Measurements from ENCODE around the gene ATMIN. TPM values are rescaled to one million over a fixed set of nuclear protein-coding genes. Genes with fewer than 3 reads are reported as not detected.

The ATMIN gene
- polyA plus RNA-seq, 1 donor = 31.3 TPM

GRCh38 chr16:80993834-80994233, 41.8 kb upstream of the ATMIN start:
- no peaks in the 10 kb centered on the region for H3K27me3 ChIP-seq (ENCODE audit: control insufficient read depth, insufficient read depth, low read length)
- no peak overlapping the region for H3K4me3 ChIP-seq (ENCODE audit: low read length)
- H3K36me3 ChIP-seq (ENCODE audit: control insufficient read depth, insufficient read depth, low read length) = peaks cover 2% of the 10 kb centered on the region
- DNase-seq = no peak
- no peak overlapping the region for H3K27ac ChIP-seq (ENCODE audit: low read length)
- H3K9me3 ChIP-seq (ENCODE audit: control insufficient read depth, low read depth, low read length) = no peaks in the 10 kb centered on the region
- peaks cover 3% of the 10 kb centered on the region for H3K4me1 ChIP-seq (ENCODE audit: control insufficient read depth, insufficient read depth, low read length)

GRCh38 chr16:80994451-80994850, 41.2 kb upstream of the ATMIN start:
- no peak for DNase-seq
- H3K27me3 ChIP-seq (ENCODE audit: control insufficient read depth, insufficient read depth, low read length) = no peaks in the 10 kb centered on the region
- peaks cover 2% of the 10 kb centered on the region for H3K36me3 ChIP-seq (ENCODE audit: control insufficient read depth, insufficient read depth, low read length)
- H3K4me3 ChIP-seq (ENCODE audit: low read length) = no peak overlapping the region
- H3K27ac ChIP-seq (ENCODE audit: low read length) = no peak overlapping the region
- peaks cover 3% of the 10 kb centered on the region for H3K4me1 ChIP-seq (ENCODE audit: control insufficient read depth, insufficient read depth, low read length)
- H3K9me3 ChIP-seq (ENCODE audit: control insufficient read depth, low read depth, low read length) = no peaks in the 10 kb centered on the region

GRCh38 chr16:80996688-80997138, 38.9 kb upstream of the ATMIN start:
- DNase-seq = no peak
- Histone ChIP-seq H3K27me3 (ENCODE audit: control insufficient read depth, insufficient read depth, low read length) (no peaks in the 10 kb centered on the region), H3K9me3 (ENCODE audit: control insufficient read depth, low read depth, low read length) (no peaks in the 10 kb centered on the region), H3K27ac (ENCODE audit: low read length) (peak overlapping the region; percentile 83), H3K4me3 (ENCODE audit: low read length) (peak overlapping the region; percentile 37), H3K4me1 (ENCODE audit: control insufficient read depth, insufficient read depth, low read length) (peaks cover 3% of the 10 kb centered on the region), H3K36me3 (ENCODE audit: control insufficient read depth, insufficient read depth, low read length) (no peaks in the 10 kb centered on the region)
- WGBS (ENCODE audit: insufficient coverage, low lambda C conversion rate) = 14% methylated on average over 3 of the region's 4 CpGs

- peak overlapping the region; percentile 37 for H3K4me3 ChIP-seq (ENCODE audit: low read length)
- H3K27me3 ChIP-seq (ENCODE audit: control insufficient read depth, insufficient read depth, low read length) = no peaks in the 10 kb centered on the region
- WGBS (ENCODE audit: insufficient coverage, low lambda C conversion rate) = 22% methylated on average over 7 of the region's 9 CpGs
- peak overlapping the region; percentile 83 for H3K27ac ChIP-seq (ENCODE audit: low read length)
- peaks cover 3% of the 10 kb centered on the region for H3K4me1 ChIP-seq (ENCODE audit: control insufficient read depth, insufficient read depth, low read length)
- H3K9me3 ChIP-seq (ENCODE audit: control insufficient read depth, low read depth, low read length) = no peaks in the 10 kb centered on the region
- no peaks in the 10 kb centered on the region for H3K36me3 ChIP-seq (ENCODE audit: control insufficient read depth, insufficient read depth, low read length)
- peak; percentile 54 to 88 for DNase-seq
Measured at GRCh38 chr16:80997139-80997798, 38.4 kb upstream of the ATMIN start.

- peak overlapping the region; percentile 83 for H3K27ac ChIP-seq (ENCODE audit: low read length)
Measured at GRCh38 chr16:80997964-80998620, 37.5 kb upstream of the ATMIN start.

GRCh38 chr16:81000873-81001272, 34.8 kb upstream of the ATMIN start:
- no peaks in the 10 kb centered on the region for H3K9me3 ChIP-seq (ENCODE audit: control insufficient read depth, low read depth, low read length)
- H3K27me3 ChIP-seq (ENCODE audit: control insufficient read depth, insufficient read depth, low read length) = no peaks in the 10 kb centered on the region
- no peak overlapping the region for H3K27ac ChIP-seq (ENCODE audit: low read length)
- H3K36me3 ChIP-seq (ENCODE audit: control insufficient read depth, insufficient read depth, low read length) = no peaks in the 10 kb centered on the region
- no CpG with 5 or more reads among the region's 3 CpGs for WGBS (ENCODE audit: insufficient coverage, low lambda C conversion rate)
- no peak overlapping the region for H3K4me3 ChIP-seq (ENCODE audit: low read length)
- no peak for DNase-seq
- H3K4me1 ChIP-seq (ENCODE audit: control insufficient read depth, insufficient read depth, low read length) = peaks cover 17% of the 10 kb centered on the region

More at GRCh38 chr16:80997964-80998620, 37.5 kb upstream of the ATMIN start:
- H3K27me3 ChIP-seq (ENCODE audit: control insufficient read depth, insufficient read depth, low read length) = no peaks in the 10 kb centered on the region
- 100% methylated on average over 2 of the region's 7 CpGs for WGBS (ENCODE audit: insufficient coverage, low lambda C conversion rate)
- no peaks in the 10 kb centered on the region for H3K36me3 ChIP-seq (ENCODE audit: control insufficient read depth, insufficient read depth, low read length)
- no peak overlapping the region for H3K4me3 ChIP-seq (ENCODE audit: low read length)
- no peaks in the 10 kb centered on the region for H3K9me3 ChIP-seq (ENCODE audit: control insufficient read depth, low read depth, low read length)
- DNase-seq = no peak
- H3K4me1 ChIP-seq (ENCODE audit: control insufficient read depth, insufficient read depth, low read length) = peaks cover 3% of the 10 kb centered on the region

GRCh38 chr16:81001330-81001729, 34.3 kb upstream of the ATMIN start:
- peak in 1 of 2 donors; percentile 42 for DNase-seq
- Histone ChIP-seq H3K36me3 (ENCODE audit: control insufficient read depth, insufficient read depth, low read length) (no peaks in the 10 kb centered on the region), H3K27me3 (ENCODE audit: control insufficient read depth, insufficient read depth, low read length) (no peaks in the 10 kb centered on the region), H3K4me3 (ENCODE audit: low read length) (no peak overlapping the region), H3K27ac (ENCODE audit: low read length) (no peak overlapping the region), H3K9me3 (ENCODE audit: control insufficient read depth, low read depth, low read length) (no peaks in the 10 kb centered on the region), H3K4me1 (ENCODE audit: control insufficient read depth, insufficient read depth, low read length) (peaks cover 17% of the 10 kb centered on the region)
- WGBS (ENCODE audit: insufficient coverage, low lambda C conversion rate) = 30% methylated on average over 4 of the region's 5 CpGs

GRCh38 chr16:81003064-81003463, 32.6 kb upstream of the ATMIN start:
- WGBS (ENCODE audit: insufficient coverage, low lambda C conversion rate) = 81% methylated on average over 3 of the region's 4 CpGs
- peaks cover 17% of the 10 kb centered on the region for H3K4me1 ChIP-seq (ENCODE audit: control insufficient read depth, insufficient read depth, low read length)

GRCh38 chr16:81003610-81004460, 31.8 kb upstream of the ATMIN start:
- DNase-seq = no peak
- Histone ChIP-seq H3K27ac (ENCODE audit: low read length) (peak overlapping the region; percentile 7), H3K4me3 (ENCODE audit: low read length) (peak overlapping the region; percentile 17), H3K9me3 (ENCODE audit: control insufficient read depth, low read depth, low read length) (no peaks in the 10 kb centered on the region), H3K36me3 (ENCODE audit: control insufficient read depth, insufficient read depth, low read length) (no peaks in the 10 kb centered on the region), H3K27me3 (ENCODE audit: control insufficient read depth, insufficient read depth, low read length) (no peaks in the 10 kb centered on the region), H3K4me1 (ENCODE audit: control insufficient read depth, insufficient read depth, low read length) (peaks cover 17% of the 10 kb centered on the region)
- 45% methylated on average over 3 of the region's 11 CpGs for WGBS (ENCODE audit: insufficient coverage, low lambda C conversion rate)

More at GRCh38 chr16:81003064-81003463, 32.6 kb upstream of the ATMIN start:
- no peak for DNase-seq
- Histone ChIP-seq H3K27ac (ENCODE audit: low read length) (no peak overlapping the region), H3K9me3 (ENCODE audit: control insufficient read depth, low read depth, low read length) (no peaks in the 10 kb centered on the region), H3K4me3 (ENCODE audit: low read length) (no peak overlapping the region), H3K36me3 (ENCODE audit: control insufficient read depth, insufficient read depth, low read length) (no peaks in the 10 kb centered on the region), H3K27me3 (ENCODE audit: control insufficient read depth, insufficient read depth, low read length) (no peaks in the 10 kb centered on the region)

- Histone ChIP-seq H3K36me3 (ENCODE audit: control insufficient read depth, insufficient read depth, low read length) (no peaks in the 10 kb centered on the region), H3K27me3 (ENCODE audit: control insufficient read depth, insufficient read depth, low read length) (no peaks in the 10 kb centered on the region), H3K4me1 (ENCODE audit: control insufficient read depth, insufficient read depth, low read length) (peaks cover 17% of the 10 kb centered on the region), H3K9me3 (ENCODE audit: control insufficient read depth, low read depth, low read length) (no peaks in the 10 kb centered on the region), H3K27ac (ENCODE audit: low read length) (peak overlapping the region; percentile 7), H3K4me3 (ENCODE audit: low read length) (no peak overlapping the region)
- DNase-seq = peak; percentile 18 to 60
- 26% methylated on average over 3 of the region's 14 CpGs for WGBS (ENCODE audit: insufficient coverage, low lambda C conversion rate)
Measured at GRCh38 chr16:81004646-81005353, 30.8 kb upstream of the ATMIN start.
